GM19468 (cell line): ENCODE results near the gene NKD1.

ENCODE experiments used
- ATAC-seq: cut with Tn5 transposase; IDR thresholded peaks from one replicate; pipeline ENCODE4 v1.9.1; 2021; ENCODE audit warnings: mild to moderate bottlenecking, moderate library complexity, moderate number of reproducible peaks; ENCODE audit not compliant: unreplicated experiment; ENCODE audit errors: extremely low read depth

NKD1 gene

DNA sequence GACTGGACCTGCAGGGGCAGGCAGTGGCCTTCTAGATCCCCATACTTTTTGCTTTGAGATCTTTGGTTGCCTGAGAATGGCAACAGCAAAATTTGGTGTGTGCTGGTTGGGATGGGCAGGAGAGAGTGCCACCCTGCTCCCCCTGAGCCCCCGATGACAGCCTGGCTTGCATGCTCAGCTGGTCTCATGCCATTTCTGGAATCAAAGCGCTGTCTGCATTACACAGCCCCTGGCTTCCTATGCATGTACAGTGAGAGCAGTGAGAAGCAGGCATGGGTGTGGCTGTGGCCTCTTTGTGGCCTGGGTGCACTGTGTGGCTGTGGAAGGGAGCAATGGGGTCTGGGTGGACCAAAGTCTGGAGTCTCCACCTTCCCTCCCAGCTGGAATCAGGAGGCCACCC is 47.7 kb downstream of the NKD1 start:
- ATAC-seq = no peak

DNA sequence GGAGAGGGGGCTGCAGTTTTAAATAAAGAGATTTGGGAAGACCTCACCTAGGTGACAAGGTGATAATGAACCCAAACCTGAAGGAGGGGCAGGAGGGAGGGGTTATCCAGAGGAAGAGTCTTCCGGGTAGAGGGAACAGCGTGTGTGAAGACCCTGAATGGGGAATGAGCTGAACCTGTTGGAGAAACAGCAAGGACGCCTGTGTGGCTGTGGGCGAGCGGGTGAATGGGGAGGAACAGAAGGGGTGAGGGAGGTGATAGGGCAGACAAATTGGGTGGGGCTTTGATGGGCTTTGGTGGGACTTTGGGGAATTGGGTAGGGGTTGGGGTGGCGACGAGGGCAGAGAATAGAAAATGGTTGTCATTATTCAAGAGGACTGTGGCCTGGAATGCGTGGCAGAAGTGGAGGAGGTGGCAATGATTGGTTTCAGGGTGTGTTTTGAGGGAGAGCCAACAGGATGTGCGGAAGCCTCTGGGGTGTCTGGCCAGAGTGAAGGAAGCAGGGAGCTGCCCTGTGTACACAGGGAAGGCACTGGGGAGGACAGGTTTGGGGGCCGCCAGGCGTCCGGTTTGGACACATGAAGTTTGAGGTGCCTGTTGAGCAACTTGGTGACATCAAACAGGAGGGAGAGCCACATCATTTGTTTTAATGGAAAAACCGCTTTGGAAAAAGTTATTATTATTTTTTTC is 48.7 kb downstream of the NKD1 start:
- no peak for ATAC-seq

DNA sequence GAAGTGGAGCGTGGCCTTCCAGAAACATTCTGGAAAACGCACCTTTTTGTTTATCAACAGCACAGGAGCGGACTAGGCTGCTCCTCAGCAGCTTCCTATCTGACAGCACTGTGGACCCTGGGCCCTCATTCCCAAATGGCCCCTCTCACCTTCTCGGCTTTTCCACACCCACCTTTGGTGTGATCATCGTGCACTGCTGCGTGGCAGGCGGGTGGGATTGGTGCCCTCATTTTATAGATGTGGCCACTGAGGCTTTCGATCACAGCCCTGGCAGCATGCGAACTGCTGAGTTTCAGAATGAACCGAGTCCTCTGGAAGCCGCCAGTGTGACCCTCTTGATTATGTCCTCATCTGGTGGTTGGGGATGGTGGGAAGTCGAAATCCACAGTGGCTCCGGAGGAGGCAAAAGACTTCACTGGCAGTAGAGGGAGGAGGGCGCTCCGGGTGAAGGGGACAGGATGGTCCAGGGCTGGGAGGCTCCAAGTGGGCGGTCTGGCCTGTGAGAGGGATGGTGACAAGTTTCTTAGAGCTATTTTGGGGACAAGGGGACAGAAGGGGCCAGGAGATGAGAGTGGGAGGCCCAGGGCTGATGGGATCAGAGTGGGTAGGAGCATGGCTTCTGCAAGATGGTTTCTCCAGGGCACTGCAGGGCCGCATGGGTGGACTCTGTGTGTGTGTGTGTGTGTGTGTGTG is 49.5 kb downstream of the NKD1 start:
- ATAC-seq = no peak

DNA sequence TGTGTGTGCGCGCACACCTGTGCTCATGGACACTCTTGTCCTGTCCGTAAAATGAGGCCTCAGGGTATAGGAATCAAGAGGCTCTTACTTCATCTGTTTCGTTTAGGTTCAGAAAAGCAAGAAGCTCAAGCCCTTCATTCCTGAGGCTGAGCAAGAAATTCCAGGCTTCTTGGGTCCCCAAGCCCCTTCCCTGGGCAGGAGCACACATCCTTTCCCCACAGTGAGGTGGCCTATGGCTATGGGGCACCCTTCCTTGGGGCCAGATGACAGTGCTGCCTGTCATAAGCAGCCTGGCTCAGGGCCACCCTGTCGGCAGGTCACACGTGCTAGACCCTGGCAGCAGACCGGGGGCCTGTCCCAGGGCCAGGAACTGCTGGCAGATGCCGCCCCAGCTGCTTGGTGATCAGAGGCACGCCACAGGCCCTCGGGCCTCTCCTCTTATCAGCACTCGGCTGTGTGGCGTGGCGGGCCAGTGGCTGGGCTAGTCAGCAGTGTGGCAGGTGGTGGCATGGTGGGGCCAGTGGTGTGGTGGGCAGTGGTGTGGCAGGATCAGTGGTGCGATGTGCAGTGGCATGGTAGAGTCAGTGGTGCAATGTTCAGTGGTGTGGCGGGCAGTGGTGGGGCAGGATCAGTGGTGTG is 50.2 kb downstream of the NKD1 start:
- no peak for ATAC-seq

DNA sequence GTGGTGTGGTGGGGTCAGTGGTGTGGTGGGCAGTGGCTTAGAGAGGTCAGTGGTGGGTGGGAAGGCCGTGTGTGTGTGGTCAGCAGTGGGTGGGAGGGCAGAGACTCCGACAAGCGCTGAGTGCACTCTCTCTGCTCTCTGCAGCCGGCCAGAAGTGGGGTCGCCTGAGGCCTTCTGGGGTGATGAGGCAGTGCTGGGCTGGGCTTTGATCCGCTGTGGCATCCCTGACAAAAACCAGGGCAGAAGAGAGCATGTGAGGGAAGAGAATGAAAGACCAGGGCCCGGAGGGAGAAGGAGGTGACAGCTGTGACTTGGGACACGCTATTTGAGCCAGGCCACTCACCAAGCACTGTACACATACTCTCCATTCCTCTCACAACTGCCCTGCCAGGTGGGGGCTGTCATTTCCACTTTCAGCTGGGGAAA is 50.8 kb downstream of the NKD1 start:
- ATAC-seq = no peak

DNA sequence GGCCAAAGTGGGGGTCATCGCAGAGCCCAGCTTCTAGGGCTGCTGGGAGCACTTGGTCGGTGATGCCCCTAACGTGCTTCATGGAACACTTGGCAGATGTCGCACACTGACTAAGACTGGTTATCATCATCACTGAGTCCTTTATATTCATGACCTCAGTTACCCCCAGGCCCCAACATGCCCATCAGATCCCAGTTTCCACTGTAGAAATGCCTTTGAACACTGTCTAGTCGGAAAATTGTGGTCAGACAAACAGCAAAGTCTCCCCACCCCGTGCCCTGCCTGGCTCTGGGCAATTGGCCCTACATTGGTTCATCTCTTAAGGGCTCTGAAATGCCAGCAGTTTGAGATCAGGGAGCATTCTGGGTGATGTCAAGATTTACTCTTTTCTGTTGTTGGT is 51.3 kb downstream of the NKD1 start:
- ATAC-seq = no peak

DNA sequence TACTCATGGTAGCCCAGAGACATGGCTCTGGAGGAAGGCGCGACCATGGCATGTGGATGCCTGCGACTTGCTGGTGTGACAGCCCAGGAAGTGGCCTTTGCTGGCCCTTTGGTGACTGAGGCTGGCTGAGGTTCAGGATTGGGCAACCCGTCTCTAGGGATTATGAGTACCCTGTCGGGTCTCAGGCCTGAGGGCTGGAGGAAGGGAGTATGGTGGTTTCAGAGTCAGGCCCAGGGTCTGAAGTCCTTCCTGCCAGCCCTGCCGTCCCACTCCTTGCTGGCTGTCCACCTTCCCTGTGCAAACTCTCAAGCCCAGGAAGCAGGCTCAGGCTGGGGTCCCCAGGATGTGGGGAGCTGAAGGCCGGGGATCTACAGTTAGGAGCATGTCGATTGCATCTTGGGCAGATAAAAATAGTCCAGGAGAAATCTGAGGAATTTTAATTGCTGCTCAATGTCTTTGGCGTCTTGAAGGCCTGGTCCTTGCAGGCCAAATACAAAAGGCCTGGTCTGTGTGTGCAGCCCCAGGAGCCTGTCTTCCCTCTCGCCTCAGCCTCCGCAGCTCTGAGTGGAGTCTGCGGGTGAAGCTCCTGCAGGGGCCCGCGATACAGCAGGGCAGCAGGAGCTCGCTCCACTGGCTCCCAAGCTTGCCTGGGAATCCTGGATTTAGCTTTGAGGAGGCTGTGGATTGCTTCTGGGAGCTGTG is 52.5 kb downstream of the NKD1 start:
- ATAC-seq = no peak

DNA sequence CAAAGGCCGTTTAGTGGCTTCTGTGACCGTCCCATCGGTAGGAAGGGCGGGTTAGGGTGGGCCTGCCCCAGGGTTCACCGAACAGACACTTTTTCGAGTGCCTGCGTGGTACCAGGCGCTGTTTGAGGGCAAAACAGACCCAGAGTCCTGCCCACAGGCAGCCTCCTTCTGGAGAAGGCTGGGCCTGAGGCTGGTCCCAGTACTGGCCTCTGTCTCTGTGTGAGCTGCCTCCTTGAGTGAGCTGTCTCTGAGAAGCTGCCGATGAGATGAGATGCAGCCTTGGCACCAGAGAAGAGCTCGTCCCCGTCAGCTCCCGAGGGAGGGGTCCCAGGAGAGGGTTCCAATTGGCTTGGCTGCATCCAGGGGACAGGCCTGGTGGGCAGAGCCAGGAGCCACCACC is 53.1 kb downstream of the NKD1 start:
- no peak for ATAC-seq

DNA sequence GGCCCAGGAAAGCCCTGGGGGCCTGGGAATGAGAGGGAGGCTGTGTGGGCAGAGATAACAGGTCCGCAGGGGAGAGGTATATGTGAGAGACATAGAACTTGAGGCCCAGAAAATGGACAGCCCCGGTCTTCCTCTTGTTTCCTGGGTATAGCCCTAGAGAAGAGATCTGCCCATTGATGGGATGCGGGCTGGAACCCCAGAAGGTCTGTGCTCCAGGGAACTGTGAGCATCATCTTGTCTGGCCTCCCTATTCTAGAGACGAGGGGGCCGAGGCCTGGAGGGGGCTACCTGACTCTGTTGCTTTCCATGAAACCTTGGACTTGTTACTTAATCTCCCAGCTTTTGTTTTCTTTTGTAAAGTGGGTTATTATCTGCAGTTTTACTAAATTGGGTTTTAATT is 53.9 kb downstream of the NKD1 start:
- ATAC-seq = no peak

DNA sequence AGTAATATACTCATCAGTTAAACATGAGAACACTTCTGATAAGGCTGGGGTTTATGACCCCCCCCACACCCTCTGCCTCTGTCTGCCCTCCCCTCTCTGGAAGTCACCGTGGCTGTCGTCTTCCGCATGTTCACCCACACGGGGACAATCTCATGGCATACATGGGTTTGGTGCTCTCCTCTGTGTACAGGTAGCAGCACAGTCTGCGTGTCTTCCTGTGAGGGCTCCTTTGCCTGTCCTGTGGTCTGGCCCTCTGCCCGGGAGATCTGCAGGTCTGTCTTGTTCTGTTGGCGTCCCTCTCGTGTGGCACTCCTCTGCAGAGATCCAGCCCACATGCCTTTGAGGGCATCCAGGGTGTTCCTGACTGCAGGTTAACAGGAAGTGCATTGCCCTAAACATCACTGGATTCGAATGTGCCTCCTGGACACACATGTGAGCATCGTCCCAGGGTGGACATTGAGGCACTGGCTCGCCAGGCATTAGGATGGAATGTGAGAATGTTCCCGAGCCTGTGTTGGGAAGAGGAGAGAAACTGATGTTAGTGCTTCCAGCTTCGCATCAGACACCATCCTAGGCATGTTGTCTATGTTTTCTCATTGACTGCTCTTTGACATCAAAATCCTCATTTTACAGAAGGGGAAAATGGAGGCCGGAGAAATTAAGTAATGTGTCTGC is 54.5 kb downstream of the NKD1 start:
- ATAC-seq = no peak

DNA sequence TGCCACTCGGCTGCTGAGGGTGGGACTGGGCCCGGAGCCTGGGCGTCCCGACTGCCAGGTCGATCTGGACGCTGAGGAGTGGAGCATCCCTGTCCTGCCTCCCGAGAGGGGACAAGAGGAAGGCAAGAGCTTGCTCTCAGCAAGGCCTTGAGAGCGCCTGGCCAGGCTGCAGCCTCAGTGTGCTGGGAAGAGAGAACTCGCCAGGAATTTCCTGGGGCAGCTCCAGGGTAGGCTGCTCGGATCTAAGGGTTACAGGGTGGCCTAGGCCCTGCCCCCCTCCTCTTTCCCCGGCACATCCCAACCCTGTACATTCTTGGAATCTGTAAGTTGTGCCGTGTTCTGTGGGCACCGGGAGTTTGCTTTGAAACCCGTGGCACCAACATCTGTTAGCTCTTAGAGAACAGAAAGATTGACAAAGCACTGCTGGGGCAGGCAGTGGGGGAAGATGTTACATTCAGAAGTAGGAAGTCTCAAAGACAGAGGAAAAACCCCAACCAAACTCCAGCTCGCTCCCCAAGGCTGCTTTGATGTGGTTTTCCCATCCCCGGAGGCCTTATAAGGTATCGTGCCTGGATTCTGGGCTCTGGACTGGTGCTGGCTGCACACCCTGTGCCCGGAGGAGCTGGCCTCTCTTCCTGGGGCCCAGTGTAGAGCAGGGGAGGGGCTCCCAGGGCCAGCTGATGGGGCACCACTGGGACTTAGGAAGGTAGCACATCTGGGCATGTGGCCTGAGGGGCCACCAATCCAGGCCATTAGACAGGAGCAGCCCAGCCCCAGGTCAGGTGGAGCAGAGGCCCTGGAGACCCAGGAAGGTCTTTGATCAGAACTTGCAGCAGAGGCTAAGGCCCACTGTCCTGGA is 55.2 kb downstream of the NKD1 start:
- ATAC-seq = no peak

DNA sequence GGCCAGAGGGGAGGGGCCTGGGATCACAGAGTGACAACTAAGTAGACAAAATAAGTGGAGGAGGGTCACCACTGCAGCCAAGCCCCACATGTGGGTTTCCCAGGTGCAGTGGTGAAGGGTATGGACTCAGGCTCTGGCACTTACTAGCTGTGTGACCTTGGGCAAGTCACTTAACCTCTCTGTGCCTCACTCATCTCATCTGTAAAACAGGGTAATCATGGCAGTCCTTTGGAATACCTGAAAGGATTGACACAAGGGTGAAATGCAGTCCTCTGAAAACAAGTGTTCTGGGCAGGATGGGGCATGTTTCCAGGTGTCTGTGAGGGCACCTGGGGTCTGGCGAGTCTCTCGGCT is 55.8 kb downstream of the NKD1 start:
- no peak for ATAC-seq

DNA sequence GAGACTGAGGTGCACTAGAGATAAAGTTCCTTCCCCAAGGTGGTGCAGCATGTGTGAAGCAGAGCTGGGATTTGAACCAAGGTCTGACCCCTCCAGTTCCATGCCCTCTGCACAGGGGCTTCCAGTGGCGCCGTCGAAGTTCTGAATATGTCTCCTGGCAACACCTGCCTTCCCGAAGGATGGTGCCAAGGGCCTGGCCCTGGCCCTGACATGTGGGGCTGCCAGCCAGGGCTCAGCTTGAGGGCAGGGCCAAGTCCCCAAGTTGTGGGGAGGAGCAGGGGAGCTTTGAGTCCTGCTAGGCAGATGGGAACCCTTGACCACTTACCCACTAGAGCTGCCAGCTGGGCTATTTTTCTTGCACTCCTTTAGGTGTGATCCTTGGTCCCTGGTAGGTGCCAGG is 56.4 kb downstream of the NKD1 start:
- no peak for ATAC-seq

DNA sequence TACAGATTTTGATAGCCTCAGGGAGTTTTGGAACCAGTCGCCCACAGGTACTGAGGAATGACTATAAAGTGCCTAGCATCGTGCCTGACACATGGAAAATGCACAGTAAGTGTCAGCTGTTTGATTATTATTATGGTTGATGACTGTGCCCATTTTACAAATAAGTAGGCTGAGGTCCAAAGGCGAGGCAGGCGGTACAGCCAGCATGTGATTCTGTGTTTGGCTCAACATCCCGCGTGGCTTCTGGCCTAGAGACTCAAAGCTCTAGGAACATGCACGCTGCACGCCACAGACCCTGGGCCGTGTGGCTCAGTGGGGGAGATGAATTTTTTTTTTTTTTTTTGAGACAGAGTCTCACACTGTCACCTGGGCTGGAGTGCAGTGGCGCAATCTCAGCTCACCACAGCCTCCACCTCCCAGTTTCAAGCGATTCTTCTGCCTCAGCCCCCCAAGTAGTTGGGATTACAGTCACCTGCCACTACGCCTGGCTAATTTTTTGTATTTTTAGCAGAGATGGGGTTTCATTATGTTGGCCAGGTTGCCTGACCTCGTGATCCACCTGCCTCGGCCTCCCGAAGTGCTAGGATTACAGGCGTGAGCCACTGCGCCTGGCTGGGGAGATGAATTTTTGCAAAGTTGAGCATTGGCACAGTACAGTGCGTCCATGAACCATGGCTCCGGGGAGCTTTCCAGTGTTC is 57.7 kb downstream of the NKD1 start:
- ATAC-seq = no peak

DNA sequence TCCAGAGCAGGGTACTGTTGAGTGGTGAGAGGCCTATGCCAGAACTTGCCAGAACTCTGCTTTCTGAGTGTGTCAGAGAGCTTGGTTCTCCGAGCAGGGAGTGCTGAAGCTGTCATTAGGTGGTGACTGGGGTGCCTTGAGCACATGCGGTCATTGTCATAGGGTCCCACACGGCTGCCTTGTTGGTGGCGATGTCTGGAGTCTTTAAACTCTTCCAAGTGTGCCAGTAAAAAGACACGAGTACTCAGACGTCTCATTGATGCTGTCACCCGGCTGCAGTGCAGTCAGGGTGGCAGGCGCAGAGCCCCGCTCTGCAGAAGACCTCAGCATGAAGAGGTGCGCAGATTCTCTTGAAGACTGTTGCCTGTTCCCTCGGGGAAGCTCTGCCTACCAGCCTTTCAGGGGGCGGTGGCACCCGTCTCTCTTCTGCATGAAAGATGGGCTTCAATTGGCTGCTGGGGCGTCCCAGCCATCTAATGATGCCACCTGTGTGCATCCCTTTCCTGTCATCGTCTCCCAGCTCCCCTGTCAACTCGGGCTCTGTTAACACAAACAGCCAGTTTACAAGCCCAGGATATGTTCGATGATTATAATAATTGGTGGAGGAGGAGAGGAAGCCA is 58.3 kb downstream of the NKD1 start:
- no peak for ATAC-seq

DNA sequence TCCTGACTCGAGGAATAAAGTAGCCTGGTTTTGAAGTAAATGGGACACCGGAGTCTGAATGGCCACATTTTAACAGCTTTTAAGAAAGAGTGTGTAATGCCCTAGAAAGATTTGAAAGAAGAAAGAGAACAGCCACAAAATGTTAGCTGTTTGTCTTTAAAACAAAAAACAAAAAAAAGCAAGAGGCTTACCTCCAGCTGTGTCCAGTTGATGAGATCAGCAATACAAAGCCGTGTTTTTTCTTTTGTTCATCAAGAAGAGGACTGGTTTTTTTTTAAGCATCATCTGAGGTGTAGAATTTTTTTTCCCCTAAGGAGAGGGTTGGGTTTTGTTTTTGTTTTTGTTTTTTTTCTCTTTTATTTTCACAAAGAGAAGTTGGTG is 58.8 kb downstream of the NKD1 start:
- ATAC-seq = no peak

DNA sequence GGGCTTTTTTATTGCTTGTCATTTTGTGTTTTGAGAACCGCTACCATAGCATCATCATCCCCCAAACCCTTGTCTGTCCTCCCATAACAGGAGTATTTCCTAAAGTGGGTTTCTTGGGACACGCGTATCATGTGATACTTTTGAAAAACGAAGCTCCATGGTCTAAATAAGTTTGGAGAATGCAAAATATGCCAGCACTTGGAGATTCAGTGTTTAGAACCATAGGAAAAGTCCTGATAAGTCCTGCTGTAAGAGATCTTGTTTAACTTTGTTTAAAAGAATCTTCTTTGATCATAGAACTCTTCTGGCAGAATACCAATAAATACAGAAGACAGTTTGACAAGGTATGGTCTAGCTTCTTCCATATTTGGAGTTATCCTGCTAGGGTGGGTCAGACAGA is 59.3 kb downstream of the NKD1 start:
- ATAC-seq = no peak

DNA sequence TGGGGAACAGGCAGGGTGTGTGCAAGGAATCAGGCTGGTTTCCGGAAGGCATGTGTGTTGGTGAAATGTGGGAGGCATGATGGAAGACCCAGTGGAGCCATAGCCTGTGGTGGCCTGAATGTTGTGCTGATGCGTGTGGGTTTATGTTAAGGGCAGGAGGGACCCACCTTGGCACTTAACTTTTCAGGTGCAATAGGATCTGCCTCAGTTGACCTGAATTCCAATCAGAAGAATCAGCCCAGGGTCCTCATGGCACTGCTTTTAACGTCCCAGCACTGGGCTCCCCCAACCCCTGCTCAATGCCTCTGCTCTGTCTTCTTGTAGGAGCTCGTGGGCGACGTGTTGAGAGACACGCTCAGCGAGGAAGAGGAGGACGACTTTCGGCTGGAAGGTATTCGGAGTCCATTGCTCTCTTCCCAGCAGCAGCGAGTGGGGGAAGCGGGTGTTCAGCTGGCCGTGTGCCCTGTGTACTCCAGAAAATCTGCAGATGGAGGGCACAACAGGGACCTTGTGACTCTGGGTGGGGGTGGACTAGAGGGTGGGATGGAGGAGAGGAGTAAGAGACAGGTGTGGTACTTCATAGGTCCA is 59.9 kb downstream of the NKD1 start:
- no peak for ATAC-seq
